Adrenal gland (tissue), 12 donors: ENCODE results near the gene OR6B2. TPM values are rescaled to one million over a fixed set of nuclear protein-coding genes. Genes with fewer than 3 reads are reported as not detected.
A peak's percentile ranks its signal among the peaks of the same experiment; 100 is the strongest.

Source experiments
- DNase-seq, 7 donors: peaks; one replicate each; pipeline ENCODE4 v3.0.0-alpha.2; 2019 to 2020
- H3K27ac ChIP-seq, 5 donors: fragments of 200-600 bp; sonication (generic) in 4 of 5; 1 replicate in 3 of 5; 2 replicates in 2 of 5; pipeline versions ENCODE4 v1.5.1 to v1.8.0; 2016 to 2020; ENCODE audit warnings: mild to moderate bottlenecking in 1 of 5
- H3K27me3 ChIP-seq: fragments of 200-600 bp; 2 replicates; pipeline ENCODE4 v1.8.0; 2021
- H3K36me3 ChIP-seq, 2 donors: fragments of 200-600 bp; replicated peaks in 1 of 2; 1 replicate in 1 of 2; 2 replicates in 1 of 2; pipeline versions ENCODE4 v1.5.1 to v1.8.0; 2018 to 2022
- H3K4me1 ChIP-seq, 2 donors: fragments of 200-600 bp; replicated peaks in 1 of 2; 1 replicate in 1 of 2; 2 replicates in 1 of 2; pipeline versions ENCODE4 v1.5.1 to v1.8.0; 2018 to 2021
- H3K4me3 ChIP-seq, 4 donors: fragments of 200-600 bp; sonication (generic) in 3 of 4; one replicate each; pipeline ENCODE4 v1.5.1; 2016 to 2018
- H3K9me3 ChIP-seq, 3 donors: fragments of 200-600 bp; sonication (generic) in 1 of 3; replicated peaks in 1 of 3; 1 replicate in 2 of 3; 2 replicates in 1 of 3; pipeline versions ENCODE4 v1.5.1 to v1.8.0; 2016 to 2021
- CTCF ChIP-seq, 6 experiments: fragments of 450-650 bp in 4 of 6; fragments of 200-600 bp in 2 of 6; sonication (generic) in 1 of 6; IDR thresholded peaks; 1 replicate in 5 of 6; 2 replicates in 1 of 6; pipeline versions ENCODE4 v1.5.1 to v1.8.0; 2016 to 2021; ENCODE audit warnings: antibody characterized with exemption in 6 of 6, mild to moderate bottlenecking in 2 of 6, moderate library complexity in 1 of 6
- POLR2A ChIP-seq, 2 donors: fragments of 450-650 bp; IDR thresholded peaks; one replicate each; pipeline ENCODE4 v1.6.1; 2017; ENCODE audit warnings: antibody characterized with exemption in 2 of 2, mild to moderate bottlenecking in 2 of 2, moderate library complexity in 1 of 2
- WGBS, 4 donors: extraction: QIAGEN DNeasy Blood & Tissue Kit in 2 of 4; methylation state at CpG; one replicate each; pipeline versions ENCODE4 v1.1.5 to v1.1.7; 2013 to 2017; 5-methylcytosine and 5-hydroxymethylcytosine counted together
- intact Hi-C, 2 donors: fragments of 100-400 bp; cut with DNase I; formaldehyde crosslinking; loops; one replicate each; pipeline versions ENCODE4 v1.14.1 to v1.15.0; 2022 to 2023
- polyA plus RNA-seq, 3 donors: library from polyadenylated mRNA; stranded (reverse); fragments of 200-250 nt in 2 of 3; fragments of 350-450 nt in 1 of 3; fragmentation: Illumina TruSeq in 1 of 3; extraction: RNeasy Lipid Tissue Mini Kit (QIAGEN cat#74804) in 1 of 3; gene quantifications; one replicate each; pipeline ENCODE4 v1.2.3, GENCODE V29; 2013 to 2014
- total RNA-seq, 9 donors: library from RNA; depleted of rRNA in 4 of 9; stranded (reverse); fragments of >200 nt in 4 of 9; fragments of 120-200 nt in 1 of 9; fragmentation: NEBNext Ultra II Directional in 1 of 9; extraction: Animal tissue kit (Norgen Biotek cat#: 25700) in 1 of 9; gene quantifications; one replicate each; pipeline versions ENCODE4 v1.1.0 to v1.2.4, GENCODE V29; 2013 to 2023
- donor health status: healthy with polysubstance abuse.
- donor health status: Bipolar disorder and iron deficiency.
- donor health status: DM: yes; HTN: yes; CAD: no.
- donor health status: DM: no; HTN: no; CAD: no.
- donor health status: DM: no; HTN: no; CAD: no.
- donor health status: DM: yes; HTN: yes; CAD: no.

Gene OR6B2
- total and polyA plus RNA-seq, 12 donors, result 0.03 TPM; not detected in 11

DNA sequence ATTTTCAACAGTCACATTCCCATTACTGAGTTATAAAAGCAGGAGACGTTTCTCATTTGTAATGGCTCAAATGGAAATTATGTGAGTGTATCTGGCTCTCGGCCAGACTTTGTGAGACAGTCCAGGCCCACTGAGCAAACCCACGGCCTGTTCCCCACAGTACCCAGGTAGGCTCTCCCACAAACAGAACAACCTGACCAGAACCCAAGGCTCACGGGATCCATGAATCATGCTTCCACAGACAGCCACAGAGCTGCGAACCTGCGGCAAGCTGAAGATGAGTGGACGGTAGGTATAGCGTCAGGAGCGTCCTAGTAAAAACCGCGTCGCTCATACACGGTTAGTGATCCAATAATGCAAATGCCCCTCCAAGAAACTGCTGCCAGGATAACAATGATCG lies 39.3 kb downstream of the OR6B2 start:
- Histone ChIP-seq H3K4me1 (no peaks in the 10 kb centered on the region), H3K9me3 (no peaks in the 10 kb centered on the region), H3K27me3 (no peaks in the 10 kb centered on the region), H3K4me3 (no peak overlapping the region), H3K27ac (no peak overlapping the region), H3K36me3 (peaks cover 0 to 19% of the 10 kb centered on the region in 2 donors)
- intact Hi-C loops, result loop anchor here in 1 of 2 donors (5.0 to 10.0 kb wide), 2 partner anchors 54 to 166 kb away; no protein-coding TSS in a partner anchor
- no peak for TF ChIP-seq POLR2A (IDR thresholded peaks at IDR 0.05)
- WGBS, 4 donors, result 84 to 88% (median 87%) methylated on average over 14 of the region's 14 CpGs
- peak in 1 of 7 donors; percentile 73 for DNase-seq

DNA sequence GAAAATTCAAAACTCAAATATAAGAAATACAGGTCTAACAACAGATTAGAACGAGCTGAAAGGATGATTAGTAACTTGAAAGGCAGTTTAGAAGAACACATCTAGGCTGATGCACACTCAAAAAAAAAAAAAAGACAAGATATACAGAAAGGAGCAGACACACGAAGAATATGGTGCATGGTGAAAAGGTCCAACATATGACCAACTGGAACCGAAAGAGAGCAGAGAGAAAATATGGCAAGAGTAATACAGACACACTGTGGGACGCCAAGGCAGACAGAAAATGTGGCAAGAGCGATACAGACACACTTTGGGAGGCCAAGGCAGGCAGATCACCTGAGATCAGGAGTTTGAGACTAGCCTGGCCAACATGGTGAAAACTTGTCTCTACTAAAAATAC lies 44.9 kb downstream of the OR6B2 start:
- no peaks in the 10 kb centered on the region for H3K9me3 ChIP-seq
- WGBS, 4 donors, result 94 to 99% (median 98%) methylated on average over 5 of the region's 5 CpGs
- no peaks in the 10 kb centered on the region for H3K4me1 ChIP-seq
- H3K36me3 ChIP-seq, result peaks cover 0 to 34% of the 10 kb centered on the region in 2 donors
- H3K27ac ChIP-seq, result no peak overlapping the region
- no peak for DNase-seq
- intact Hi-C loops, result loop anchor here in 1 of 2 donors (10.0 kb wide), 1 partner anchor 951 kb away; no protein-coding TSS in a partner anchor
- no peaks in the 10 kb centered on the region for H3K27me3 ChIP-seq
- no peak overlapping the region for H3K4me3 ChIP-seq
- no peak for TF ChIP-seq POLR2A (IDR thresholded peaks at IDR 0.05)
- TF ChIP-seq CTCF (IDR thresholded peaks at IDR 0.05), result no peak

GRCh38 chr2:239984421-239985194 lies 45.6 kb downstream of the OR6B2 start:
- TF ChIP-seq POLR2A (IDR thresholded peaks at IDR 0.05) (no peak), CTCF (IDR thresholded peaks at IDR 0.05) (no peak)
- Histone ChIP-seq H3K4me1 (no peaks in the 10 kb centered on the region), H3K27me3 (no peaks in the 10 kb centered on the region), H3K36me3 (peaks cover 0 to 30% of the 10 kb centered on the region in 2 donors), H3K9me3 (no peaks in the 10 kb centered on the region), H3K27ac (no peak overlapping the region), H3K4me3 (no peak overlapping the region)
- no peak for DNase-seq
- 97 to 98% (median 97%) methylated on average over 16 of the region's 16 CpGs for WGBS, 4 donors
- intact Hi-C loops, result loop anchor here in 1 of 2 donors (10.0 kb wide), 1 partner anchor 950 kb away; no protein-coding TSS in a partner anchor

GRCh38 chr2:239983004-239983778 lies 47.0 kb downstream of the OR6B2 start:
- 68 to 77% (median 75%) methylated on average over 8 to 9 of the region's 9 CpGs for WGBS, 4 donors
- intact Hi-C loops, result loop anchor here in 1 of 2 donors (10.0 kb wide), 1 partner anchor 948 kb away; no protein-coding TSS in a partner anchor
- TF ChIP-seq CTCF (IDR thresholded peaks at IDR 0.05) (no peak), POLR2A (IDR thresholded peaks at IDR 0.05) (no peak)
- Histone ChIP-seq H3K27me3 (no peaks in the 10 kb centered on the region), H3K4me3 (no peak overlapping the region), H3K36me3 (peaks cover 0 to 26% of the 10 kb centered on the region in 2 donors), H3K4me1 (no peaks in the 10 kb centered on the region), H3K9me3 (no peaks in the 10 kb centered on the region), H3K27ac (no peak overlapping the region)
- no peak for DNase-seq

Other genes starting within 250 kb of the OR6B2 start
- 100 to 1,000 TPM; 170 to 282 (median 182) TPM for gene NDUFA10, start 5.1 kb downstream of the OR6B2 start, total RNA-seq
- gene NDUFA10, start 5.1 kb downstream of the OR6B2 start, polyA plus RNA-seq, result 100 to 1,000 TPM; 106 to 191 (median 121) TPM
- not detected for gene OR6B3, start 23.1 kb upstream of the OR6B2 start, total RNA-seq
- gene OR6B3, start 23.1 kb upstream of the OR6B2 start, polyA plus RNA-seq, result not detected
- gene COPS9, start 105.9 kb upstream of the OR6B2 start, total RNA-seq, result 100 to 1,000 TPM; 123 to 469 (median 149) TPM
- gene COPS9, start 105.9 kb upstream of the OR6B2 start, polyA plus RNA-seq, result 100 to 1,000 TPM in 2 of 3 donors, 10 to 100 TPM in 1; 63.7 to 301 (median 262) TPM
- gene OTOS, start 110.2 kb upstream of the OR6B2 start, total RNA-seq, result not detected
- gene OTOS, start 110.2 kb upstream of the OR6B2 start, polyA plus RNA-seq, result not detected